GM18508 (cell line): Measurements from ENCODE around the gene DCDC2C.

Experiments
- ATAC-seq: cut with Tn5 transposase; IDR thresholded peaks from one replicate; pipeline ENCODE4 v1.9.1; 2021; ENCODE audit warnings: moderate number of reproducible peaks; ENCODE audit not compliant: insufficient read depth, unreplicated experiment

Gene DCDC2C

DNA sequence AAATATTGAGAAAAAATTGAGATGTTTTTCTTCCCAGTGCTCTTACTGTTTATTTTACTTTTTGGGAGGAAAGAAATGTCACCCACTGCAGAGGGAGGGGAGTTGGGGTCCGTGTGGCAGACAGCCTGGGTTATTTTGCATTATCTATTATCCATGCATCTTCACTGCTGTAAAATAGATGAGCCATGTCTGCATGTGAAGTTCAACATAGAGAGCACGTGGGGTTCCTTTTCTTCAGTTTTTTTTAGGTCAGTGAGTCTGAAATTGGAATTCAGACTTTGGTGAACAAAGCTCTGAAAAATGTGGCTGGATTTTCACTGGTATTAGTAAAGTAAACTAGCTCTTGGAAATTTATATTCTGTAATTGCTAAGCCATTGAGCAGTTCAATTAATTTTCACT is 2.4 kb downstream of the DCDC2C start:
- ATAC-seq: no peak

DNA sequence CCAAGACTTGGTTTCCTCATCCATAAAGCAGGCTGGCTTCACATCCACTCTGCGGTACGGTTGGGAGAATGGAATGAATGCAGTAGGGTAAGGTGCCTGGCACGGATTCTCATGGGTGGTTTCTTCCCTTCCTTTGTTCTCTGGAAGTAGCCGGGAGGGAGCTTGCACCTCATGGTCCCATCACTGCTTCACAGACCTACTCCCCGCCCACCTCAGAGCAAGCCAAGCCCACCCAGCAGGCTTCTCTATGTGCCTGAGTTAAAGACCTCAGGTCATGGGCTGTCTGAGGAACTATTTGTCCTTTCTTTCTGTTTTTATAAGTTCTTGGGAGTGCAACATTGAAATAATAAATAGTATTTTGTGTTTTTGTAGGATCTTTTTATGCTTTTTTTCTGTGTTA is 3.5 kb downstream of the DCDC2C start:
- no peak for ATAC-seq

DNA sequence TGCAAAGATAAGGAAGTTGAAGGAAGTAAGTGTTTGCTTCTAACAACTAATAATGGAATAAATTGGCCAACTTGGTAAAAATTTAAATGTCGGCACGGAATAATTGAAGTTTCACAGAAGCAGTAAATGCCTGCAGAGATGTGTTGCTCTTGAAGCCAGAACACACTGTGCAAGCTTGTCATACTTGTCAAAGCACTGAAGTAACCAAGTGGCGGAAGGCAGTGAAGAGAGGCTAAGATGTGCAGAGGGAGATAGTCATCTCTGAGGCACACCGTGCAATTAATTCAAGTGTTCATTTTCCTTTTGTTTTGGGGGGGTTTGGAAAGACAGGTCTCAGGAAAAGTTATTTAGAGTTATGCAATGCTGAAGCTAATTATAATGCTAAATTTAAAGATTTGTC is 5.2 kb downstream of the DCDC2C start:
- ATAC-seq: no peak

DNA sequence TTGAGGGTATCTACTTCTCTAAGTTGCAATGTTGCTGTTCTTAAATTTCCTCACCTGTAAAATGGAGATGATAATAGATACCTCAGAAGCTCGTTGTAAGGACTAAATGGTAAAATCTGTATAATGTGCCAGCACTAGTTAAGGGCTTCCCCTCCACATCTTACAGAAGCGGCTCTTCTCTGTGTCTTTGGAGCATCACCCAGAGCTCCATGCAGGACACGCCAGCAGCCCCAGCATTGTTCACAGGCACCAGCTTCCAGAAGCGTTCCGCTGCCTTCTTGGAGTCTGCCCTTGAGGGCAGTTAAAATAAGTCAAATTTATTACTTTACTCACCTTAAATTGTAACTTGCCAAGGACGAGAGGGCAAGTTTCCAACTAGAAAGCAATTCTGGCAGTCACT is 5.8 kb downstream of the DCDC2C start:
- ATAC-seq: no peak

DNA sequence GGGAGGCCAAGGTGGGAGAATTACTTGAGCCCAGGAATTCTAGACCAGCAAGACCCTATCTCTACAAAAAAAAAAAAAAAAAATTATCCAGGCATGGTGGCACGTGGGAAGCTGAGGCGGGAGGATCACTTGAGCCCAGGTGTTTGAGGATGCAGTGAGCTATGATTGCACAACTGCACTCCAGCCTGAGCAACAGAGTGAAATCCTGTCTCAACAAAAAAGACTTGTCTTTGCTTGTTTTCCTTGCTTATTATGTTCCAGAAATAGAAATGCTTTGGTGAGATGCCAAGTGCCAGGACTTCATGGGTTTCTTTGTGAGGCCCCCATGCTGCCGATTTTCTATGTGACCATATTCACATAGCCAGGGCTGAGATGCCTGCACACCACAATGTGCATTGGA is 9.0 kb downstream of the DCDC2C start:
- no peak for ATAC-seq

DNA sequence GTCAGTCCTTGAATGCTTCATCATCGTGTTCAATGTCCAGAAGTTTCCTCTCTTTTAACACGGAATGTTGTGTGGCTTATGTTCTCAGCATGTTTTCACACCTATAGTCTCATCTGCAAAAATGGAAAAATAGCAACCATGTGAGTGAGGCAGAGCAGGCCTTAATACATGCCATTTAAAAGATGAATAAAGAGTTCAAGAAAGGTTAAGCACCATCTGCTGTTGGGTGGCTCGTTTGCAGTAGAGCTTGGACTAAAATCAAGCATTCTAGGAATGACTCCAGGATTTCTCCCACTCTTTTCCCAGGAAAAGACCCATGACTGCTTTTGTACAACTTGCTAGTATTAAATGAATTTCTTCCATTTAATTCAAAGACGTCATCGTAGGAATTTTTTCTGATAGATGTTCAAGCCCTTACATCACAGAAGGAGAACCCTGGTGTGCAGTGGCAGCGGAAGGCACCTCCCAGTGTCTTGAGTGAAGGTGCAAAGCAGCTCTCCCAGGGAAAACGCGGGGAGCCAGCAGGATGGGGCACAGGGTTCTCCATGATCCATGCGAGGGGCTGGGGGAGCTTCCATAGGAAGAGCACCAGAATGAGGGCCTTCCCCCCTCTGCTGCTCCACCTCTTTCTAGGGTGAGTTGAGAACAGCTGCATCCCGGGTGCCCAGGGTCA is 9.6 kb downstream of the DCDC2C start:
- no peak for ATAC-seq

DNA sequence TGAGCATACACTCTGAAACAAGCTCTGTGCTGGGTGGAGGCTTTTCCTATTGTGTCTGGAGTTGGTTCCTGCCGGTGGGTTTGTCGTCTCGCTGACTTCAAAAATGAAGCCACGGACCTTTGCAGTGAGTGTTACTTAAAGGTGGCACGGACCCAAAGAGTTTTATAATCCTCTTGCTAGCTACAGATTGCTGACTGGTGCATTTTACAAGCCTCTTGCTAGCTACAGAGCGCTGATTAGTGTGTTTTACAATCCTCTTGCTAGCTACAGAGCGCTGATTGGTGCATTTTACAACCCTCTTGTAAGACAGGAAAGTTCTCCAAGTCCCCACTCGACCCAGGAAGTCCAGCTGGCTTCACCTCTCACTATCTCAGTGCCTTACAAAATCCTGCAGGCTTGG is 15.3 kb downstream of the DCDC2C start:
- ATAC-seq: no peak

DNA sequence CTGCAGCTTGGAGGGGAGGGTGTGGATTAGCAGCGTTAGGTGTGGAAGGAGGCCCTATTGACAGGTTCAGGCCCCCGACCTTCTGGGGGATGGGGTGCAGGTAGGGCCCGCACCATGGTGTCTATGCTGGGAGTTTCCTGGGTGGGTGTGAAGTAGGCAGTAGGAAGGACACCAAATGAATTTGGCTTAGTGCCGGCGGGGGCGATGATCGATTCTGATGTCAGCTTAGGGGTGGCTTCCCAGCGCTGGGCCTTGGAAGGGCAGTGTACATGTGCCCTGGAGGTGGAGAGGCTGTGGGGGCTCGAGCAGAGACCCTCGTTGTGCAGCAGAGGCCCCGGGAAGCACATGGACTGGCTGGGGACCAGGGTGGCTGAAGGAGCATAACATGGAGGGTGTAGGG is 21.6 kb downstream of the DCDC2C start:
- ATAC-seq: no peak

DNA sequence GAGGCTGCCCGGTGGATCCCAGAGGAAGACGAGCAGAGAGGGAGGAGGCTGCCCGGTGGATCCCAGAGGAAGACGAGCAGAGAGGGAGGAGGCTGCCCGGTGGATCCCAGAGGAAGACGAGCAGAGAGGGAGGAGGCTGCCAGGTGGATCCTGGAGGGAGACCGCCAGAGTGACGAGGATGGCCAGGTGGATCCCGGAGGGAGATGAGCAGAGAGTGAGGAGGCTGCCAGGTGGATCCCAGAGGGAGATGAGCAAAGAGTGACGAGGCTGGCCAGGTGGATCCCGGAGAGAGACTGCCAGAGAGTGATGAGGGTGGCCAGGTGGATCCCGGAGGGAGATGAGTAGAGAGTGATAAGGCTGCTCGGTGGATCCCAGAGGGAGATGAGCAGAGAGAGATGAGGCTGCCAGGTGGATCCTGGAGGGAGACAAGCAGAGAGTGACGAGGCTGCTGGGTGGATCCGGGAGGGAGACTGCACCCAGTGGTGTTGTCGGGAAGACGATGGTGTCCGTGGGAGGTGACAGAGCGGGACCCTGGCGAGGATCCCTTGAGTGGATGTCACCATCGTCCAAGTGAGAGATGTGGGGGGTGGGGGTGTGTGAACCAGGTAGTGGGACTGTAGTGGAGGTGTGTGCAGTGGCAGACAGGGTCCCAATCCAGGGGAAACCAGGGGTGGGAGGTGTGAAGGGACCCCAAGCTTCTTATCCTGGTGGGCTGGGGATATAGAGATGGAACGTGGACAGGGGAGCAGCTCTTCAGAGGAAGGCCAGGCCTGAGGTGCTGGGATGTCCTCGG is 22.3 kb downstream of the DCDC2C start:
- ATAC-seq: no peak

DNA sequence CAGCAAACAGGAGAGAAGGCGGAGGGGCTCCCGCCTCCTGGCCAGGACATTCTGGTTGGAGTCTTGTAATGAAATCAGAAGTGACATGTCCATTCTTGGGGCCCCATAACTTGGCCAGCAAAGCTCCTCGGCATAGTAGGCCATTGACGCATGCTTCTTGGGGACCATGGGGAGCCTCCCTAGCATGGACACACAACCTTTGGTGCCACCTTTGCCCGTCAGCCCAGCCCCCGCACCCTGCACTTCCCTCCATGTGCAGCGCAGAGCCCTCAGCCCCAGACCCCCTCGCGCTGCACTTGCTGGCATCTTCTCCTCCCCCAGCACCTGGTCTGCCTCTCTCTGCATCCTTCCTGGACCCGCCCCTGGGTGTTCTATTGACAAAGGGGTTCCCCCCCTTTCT is 23.1 kb downstream of the DCDC2C start:
- ATAC-seq: no peak

DNA sequence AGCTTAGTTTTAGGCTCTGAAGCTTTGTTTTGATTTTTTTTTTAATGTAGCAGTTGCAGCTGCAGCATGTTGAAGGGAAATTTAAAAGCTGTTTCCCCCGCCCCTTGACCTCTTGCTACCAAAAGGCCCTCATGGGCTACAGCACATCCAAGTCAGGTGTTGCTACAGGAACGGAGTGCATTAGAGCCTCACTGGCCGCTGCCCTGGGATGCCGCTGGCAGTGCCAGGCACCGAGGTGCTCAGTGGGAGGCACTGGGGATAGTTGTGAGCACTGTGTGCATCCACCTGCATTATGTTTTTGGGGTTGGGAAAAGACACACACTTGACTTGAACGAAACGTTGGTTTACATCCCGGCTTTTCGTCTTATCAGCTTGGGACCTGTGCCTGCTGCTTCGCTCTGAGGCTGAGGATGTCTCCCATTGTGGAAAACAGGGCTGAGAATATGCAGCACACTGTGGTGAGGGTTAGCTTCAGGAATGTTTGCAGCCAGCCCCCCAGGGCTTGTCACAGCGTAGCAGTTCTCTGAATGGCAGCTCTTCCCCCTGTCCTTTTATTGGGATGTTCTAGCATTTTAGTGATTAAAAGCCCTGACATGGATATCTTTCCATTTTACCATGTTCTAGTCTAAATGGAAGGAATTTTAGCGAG is 24.1 kb downstream of the DCDC2C start:
- ATAC-seq: no peak

DNA sequence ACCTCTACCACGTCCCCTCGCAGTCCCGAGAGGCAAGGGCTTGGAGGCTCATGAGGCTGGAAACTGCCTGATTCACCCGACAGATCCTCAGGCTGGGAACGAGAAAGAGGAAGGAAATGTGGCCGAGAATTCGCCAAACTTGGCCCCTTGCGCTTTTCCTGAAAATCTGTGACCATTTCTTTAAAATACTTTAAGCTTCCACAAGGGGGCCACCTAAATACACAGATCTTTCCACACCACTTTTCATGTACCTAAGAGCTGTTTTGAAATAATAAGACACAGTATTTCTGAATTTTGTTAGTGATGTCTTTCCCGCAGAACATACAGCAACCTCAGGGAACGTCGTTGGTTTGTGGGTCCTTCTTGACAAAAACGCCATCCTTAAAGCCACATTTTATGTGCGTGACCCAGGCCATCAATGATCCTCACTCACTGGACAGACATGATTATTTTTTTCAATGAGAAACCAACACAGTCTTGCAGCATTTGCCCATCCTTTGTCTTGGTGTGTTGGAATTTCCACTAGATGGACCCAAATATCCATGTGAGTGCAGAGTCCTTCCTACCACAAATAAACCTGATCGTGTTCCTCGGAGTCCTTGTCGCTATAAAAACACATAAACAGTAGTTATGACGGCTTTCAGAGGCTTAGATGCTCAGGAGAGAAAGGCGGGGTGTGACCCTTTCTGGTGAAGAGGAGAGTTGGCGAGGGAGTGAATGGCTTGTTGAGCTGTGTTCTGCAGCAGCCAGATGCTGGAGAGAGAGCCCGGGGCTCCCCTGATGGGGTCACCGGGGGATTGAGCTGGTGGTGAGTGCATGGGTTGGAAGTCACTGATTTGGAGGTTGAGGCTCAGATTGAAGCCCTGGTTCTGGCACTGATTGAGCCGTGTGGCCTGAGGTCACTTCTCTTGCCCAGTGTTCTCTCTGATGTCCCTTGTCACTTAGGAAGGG is 25.0 kb downstream of the DCDC2C start:
- ATAC-seq: no peak

DNA sequence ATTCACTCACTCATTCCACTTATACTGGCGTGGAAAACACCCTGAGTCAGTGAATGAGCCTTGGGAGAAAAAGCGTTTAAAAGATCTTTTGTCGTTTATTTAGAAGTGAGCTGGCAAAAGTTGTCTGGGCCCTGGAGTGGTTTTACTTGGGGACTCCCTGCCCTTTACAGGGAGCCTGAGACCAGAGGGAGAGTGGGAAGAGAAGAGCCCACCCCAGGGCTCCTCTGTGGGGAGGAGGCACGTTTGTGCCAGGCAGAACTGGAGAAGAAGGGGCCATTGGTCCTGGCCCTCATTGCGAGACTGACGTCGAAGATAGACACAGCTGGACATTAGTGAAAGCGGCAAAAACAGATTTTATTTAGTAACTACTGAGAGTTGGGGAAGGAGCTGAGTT is 25.7 kb downstream of the DCDC2C start:
- no peak for ATAC-seq

DNA sequence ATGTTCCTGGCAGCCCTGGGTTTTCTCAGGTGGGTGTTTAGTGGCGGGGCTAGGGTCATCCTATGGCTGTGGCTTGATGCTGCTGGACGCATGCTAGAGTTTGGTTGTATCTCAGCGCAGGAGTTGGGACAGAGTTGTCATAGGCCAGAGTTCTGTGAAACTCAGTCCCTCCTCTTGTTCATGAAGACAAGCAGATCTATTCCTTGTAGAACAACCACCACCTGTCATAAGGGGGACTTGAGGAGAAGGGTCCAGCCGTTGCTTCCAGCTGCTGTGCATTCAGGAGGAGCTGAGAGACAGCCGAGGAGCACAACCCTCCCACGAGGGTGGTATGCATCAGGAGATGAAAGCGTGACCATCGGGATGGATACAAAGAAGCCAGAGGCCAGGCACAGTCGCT is 26.4 kb downstream of the DCDC2C start:
- ATAC-seq: no peak

DNA sequence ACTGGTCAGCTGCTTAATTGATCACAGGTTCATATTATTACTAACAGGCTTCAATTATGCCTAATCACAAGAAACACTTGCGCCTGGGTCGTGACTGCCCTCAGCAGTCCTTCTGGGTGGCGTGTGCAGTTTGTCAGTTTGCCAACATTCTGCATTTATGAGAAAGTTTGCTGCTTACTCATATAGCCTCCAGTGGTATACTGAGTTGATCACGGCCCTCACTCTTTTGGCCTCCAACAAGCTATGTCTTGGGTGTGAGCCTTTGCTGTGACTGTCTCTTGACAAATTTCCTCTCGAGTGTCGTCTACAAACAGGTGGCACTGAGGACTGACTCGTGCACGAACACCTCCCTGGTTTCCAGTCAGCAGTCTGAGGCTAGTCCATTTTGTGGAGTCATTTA is 27.3 kb downstream of the DCDC2C start:
- no peak for ATAC-seq

DNA sequence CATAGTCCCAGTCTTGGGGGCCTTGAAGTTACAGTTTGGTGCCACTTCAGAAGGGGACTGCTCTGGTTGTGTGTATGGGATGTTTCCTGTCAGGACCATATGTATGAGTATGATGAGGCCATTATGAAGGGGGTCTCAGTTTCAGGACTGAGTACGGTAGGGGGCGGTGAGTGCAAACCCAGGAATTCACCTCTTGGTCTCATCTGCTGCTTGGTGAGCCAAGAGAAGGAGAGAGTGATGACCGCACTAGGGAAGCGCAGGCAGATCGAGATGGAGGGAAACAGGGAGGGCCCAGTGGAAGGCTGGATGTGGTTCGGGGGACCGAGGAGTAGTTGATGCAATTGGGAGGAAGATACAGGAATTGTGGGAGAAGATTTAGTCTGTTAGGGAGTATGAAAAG is 28.5 kb downstream of the DCDC2C start:
- ATAC-seq: no peak

DNA sequence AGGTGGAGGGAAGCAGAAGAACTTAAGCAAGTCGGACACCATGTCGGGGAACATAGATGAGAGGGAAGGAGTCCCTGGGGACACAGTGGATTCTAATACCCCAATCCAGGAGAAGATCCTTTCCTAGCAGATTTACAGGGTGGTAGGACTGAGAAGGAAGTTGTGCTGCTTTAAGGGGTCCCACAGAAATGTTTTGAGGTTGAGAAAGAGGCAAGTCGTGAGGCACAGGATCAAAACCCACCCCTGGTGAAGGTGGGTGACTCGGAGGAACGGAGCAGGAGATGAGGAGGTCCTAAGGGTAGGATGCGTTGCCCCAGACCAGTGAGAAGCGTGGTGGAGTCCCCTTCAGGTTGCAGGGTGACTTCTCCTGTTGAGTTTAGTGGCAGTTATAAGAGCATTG is 32.7 kb downstream of the DCDC2C start:
- ATAC-seq: no peak

DNA sequence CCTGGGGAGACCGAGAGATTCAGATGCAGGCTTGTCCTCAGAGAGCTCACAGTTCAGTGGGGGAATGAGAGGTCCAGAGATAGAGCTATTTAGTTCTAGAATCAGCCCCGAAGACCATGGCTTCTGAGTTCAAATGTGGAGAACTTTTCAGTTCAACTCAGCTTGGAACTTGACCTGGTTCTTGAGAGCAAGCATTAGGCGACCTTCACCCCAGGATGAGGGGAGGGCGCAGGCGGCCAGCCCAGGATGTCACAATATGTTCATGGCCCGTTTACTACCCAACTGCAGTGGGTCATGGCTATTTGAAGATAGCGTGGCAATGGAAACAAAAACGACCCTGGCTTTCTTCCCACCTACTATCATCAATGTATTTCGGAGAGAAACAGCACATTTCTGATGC is 33.8 kb downstream of the DCDC2C start:
- no peak for ATAC-seq

DNA sequence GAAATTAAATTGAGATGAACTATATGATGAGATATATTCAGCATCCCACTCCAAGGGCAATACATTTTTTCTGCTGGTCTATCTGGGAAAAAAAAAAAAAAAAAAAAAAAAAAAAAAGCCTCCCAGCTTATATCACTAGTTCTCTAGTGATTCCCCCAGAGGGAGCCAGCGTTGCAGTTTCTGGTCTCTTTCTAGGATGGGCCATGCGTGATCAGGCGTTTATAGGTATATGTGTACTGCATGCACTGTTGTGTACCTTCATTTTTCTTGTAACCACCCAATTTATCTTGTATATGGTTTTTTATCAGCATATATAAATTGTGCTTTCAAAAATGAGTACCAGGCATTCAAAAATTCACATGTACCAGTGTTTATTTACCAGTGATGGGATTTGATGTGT is 35.1 kb downstream of the DCDC2C start:
- no peak for ATAC-seq

DNA sequence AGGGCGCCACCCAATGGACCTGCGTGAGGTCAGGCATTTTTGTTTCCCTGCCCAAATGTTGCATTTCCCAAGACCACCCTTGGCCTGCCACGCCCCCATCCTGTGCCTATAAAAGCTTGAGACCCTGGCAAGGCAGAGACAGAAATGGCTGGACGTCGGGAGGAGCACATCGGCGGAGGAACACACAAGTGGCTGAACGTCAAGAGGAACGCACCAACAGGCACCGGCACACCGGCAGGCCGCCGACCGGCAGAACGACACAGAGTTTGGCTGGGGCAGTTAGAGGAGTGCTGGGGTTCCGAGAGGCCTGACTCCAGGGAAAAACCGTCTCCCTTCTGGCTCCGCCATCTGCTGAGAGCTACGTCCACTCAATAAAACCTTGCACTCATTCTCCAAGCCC is 35.9 kb downstream of the DCDC2C start:
- ATAC-seq: no peak

DNA sequence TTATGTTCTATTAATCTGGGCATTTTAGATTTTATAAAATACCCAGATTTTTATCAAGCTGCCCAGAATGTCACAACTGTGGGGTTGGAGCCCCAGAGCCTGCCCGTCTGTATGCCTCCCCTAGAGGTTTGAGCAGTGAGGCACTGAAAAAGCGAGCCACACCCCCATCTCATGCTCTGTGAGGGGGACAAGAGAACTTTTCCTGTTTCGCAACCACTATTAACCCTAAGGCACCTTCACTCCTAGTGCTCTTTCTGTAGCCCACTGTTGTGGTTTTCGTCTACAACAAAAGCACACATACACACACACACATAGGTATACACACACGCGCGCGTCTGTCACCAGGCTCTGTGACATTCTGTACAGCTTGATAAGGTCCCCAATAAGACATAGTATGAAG is 38.0 kb downstream of the DCDC2C start:
- ATAC-seq: no peak
